G401 (cell line): ENCODE data around the gene GRK1. TPM values are rescaled to one million over a fixed set of nuclear protein-coding genes. Genes with fewer than 3 reads are reported as not detected.
"Not testable (repeated sequence)": the region's sequence is repeated elsewhere in the genome, so short reads cannot be mapped to it uniquely, and the experiment has no call there.

Source experiments
- DNase-seq: peaks from one replicate; pipeline ENCODE4 v3.0.0-alpha.2; 2015; ENCODE audit warnings: low spot score
- in situ Hi-C: cut with HindIII; loops from 2 replicates; pipeline ENCODE4 v1.10.0; 2016; ENCODE audit warnings: low sequenced_read_pairs, mixed read lengths
- total RNA-seq: library from RNA; depleted of rRNA; stranded (reverse); fragments of >200 nt; shearing (Covaris generic); gene quantifications from 2 replicates; pipeline ENCODE4 v1.2.3, GENCODE V29; 2014

GRK1 gene
- total RNA-seq, 1 experiment from 2014 or later = 0.07 TPM

DNA sequence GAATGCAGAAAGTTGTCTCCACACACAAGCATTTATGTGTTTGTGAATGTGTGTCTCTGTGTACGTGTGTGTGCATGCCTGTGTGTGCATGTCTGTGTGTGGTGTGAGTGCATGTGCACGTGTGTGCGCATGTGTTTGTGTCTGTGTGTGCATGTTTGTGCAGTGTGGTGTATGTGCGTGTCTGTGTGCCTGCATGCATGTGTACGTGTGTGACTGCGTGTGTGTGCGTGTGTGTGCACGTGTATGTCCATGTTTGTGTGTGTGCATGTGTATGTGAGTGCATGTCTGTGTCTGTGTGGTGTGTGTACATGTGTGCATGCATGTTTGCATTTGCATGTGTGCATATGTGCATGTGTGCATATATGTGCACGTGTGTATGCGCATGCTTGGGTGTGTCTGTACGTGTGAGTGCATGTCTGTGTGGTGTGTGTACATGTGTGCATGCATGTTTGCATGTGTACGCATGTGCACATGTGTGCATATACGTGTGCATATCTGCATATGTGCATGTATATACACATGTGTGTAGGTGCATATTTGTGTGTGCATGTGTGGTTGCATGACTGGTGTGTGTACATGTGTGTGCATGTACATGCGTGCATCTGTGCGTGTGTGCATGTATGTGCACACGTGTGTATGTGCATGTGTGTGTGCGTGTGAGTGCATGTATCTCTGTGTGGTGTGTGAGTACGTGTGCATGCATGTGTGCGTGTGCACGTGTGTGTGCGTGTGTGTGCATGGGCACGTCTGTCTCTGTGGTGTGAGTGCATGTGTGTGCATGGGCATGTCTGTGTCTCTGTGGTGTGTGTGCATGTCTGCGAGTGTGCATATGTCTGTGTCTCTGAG lies 83.8 kb downstream of the GRK1 start:
- DNase-seq = no peak
- in situ Hi-C loops = no loop called here

DNA sequence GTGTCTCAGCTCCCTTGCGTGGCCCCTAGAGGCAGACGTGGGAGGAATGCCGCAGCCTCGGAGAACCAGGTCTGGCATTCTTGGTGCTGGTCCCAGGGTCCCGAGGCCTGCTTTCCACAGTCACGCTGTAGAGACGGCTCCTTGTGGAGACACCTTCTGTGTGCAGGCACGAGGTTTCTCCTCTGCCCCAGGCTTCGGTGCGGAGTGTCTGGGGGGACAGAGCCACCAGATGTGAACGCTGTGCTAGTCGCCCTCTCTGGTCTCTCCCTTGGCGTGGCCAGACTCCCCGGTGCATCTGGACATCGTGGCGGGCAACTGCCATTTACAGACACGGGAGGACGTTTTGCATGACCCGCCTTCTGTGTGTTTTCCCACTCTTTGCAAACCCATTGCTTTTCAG lies 84.5 kb downstream of the GRK1 start:
- in situ Hi-C loops = no loop called here
- DNase-seq = no peak

- in situ Hi-C loops, DNase-seq: not testable (repeated sequence)
Observed at GRCh38 chr13:113752211-113752986, 85.4 kb downstream of the GRK1 start.

DNA sequence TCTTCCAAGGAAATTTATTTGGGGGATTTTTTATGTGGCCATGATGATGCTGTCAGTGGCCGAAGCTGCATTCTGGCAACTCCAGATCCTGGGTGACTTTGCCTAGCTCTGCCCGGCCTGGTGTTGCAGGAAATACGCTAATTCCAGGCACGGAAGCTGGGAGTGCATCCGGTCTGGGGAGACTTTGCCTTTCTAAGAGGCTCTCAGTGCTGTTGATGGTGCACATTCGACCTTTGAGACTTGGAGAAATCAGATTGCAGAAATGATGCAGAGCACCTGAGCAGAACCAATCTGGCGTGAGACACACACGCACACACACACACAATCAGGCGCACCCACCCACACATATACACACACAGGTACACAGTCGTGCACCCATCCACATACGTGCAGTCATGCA lies 86.2 kb downstream of the GRK1 start:
- in situ Hi-C loops = no loop called here

GRCh38 chr13:113754242-113754641 lies 87.2 kb downstream of the GRK1 start:
- no peak for DNase-seq
- in situ Hi-C loops = no loop called here

More for the DNA sequence above, 86.2 kb downstream of the GRK1 start:
- DNase-seq = no peak

- in situ Hi-C loops = no loop called here
- DNase-seq = no peak
Observed at GRCh38 chr13:113754691-113755090, 87.7 kb downstream of the GRK1 start.

- no peak for DNase-seq
- in situ Hi-C loops = no loop called here
Observed at GRCh38 chr13:113756441-113757097, 89.5 kb downstream of the GRK1 start.

DNA sequence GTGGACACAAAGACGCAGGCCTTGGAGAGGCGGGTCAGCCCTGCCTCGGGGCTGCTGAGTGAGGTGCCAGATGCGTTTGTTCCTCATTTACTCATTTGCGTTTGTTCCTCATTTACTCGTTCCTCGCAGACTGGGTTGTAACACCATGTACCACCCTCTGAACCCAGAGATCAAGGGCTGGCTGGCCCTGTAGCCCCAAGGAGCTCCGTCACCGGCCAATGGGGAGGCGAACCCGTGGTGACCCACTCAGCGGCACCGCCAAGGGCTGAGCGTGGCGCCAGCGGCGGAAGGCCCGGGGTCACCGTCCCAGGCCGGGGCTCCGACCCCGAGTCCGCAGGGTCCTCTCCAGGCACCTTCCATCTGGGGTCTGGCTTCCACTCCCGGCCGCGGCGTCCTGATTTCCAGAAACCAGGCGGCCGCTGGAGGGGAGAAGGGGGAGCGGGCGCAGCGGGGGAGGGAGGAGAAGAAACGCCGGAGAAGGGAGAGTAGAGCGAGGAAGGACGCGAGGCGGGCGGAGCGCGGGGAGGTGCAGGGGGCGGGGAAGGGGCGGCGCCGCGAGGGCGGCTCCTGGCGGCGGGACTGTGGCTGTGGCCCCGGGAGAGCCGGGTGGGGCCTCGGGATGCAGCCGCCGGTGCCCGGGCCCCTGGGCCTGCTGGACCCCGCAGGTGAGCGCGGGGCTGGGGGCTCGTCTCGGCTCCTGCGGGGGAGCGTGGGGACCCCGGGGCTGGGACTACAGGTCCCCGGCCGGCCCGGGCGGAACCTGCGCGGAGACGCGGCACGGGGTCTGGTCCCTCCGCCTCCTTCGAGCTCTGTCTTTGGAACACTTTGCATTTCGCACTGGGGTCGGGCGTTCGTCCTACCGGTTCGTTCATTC lies 91.9 kb downstream of the GRK1 start, which contains the start of gene TMEM255B:
Gene TMEM255B, plus strand, starts transcription at position 576 of the 874 bp plus-strand sequence. Its CDS starts 44 bp downstream, at position 620.
- in situ Hi-C loops = no loop called here

DNA sequence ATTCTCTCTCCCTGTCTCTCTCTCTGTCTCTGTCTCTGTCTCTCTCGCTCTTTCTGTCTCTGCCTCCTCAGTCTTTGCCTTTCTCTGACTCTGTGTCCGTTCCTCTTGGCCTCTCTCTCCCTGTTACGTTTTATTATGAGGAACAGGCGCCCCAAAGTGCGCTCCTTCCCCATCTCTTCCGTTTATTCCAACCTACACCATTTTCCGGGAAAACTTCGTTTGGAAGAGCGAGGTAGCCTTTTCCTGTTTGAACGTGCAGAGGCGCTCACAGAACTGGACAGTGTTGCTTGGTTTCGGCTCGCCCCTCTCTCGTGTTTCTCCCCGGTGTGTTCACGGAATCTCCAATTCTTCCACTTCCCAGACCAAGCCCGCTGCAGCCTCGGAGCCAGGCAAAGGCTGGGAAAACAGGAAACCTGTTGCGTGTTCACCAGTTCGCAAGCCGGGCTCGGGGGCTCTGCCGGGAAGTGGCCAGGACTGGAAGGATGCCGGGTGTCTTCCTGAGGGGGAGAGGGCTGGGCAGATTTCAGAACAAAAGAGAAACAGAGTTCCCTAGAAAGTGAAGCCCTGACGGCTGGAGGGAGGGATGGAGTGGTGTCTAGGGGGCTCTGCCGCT lies 92.6 kb downstream of the GRK1 start:
- in situ Hi-C loops = no loop called here

More for the DNA sequence above, 91.9 kb downstream of the GRK1 start, which contains the start of gene TMEM255B:
- peak; percentile 20 for DNase-seq

GRCh38 chr13:113761136-113761535 lies 94.1 kb downstream of the GRK1 start:
- in situ Hi-C loops = no loop called here
- DNase-seq = no peak

More for the DNA sequence above, 92.6 kb downstream of the GRK1 start:
- DNase-seq = peak; percentile 31

DNA sequence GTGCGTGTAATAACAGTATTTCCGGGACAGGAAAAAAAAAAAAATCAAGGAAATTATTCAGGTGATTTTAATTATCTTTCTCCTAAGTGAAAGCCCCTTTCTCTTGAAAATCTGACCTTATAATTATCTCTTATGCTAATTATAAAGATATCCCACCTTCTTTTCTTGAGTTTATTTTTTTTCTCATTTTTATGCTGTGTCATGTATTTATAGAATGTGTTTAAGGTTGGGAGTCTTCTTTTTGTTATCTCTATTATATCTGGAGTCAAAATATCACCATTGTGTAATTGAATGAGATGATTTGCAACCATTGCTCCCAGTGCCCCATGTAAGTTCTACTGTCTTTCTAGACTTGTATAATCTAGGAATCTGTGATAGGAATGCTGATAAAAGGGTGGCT lies 95.1 kb downstream of the GRK1 start:
- no peak for DNase-seq
- in situ Hi-C loops = no loop called here

GRCh38 chr13:113762538-113762937 lies 95.5 kb downstream of the GRK1 start:
- no peak for DNase-seq
- in situ Hi-C loops = no loop called here

GRCh38 chr13:113763254-113763653 lies 96.2 kb downstream of the GRK1 start:
- no peak for DNase-seq
- in situ Hi-C loops = no loop called here

DNA sequence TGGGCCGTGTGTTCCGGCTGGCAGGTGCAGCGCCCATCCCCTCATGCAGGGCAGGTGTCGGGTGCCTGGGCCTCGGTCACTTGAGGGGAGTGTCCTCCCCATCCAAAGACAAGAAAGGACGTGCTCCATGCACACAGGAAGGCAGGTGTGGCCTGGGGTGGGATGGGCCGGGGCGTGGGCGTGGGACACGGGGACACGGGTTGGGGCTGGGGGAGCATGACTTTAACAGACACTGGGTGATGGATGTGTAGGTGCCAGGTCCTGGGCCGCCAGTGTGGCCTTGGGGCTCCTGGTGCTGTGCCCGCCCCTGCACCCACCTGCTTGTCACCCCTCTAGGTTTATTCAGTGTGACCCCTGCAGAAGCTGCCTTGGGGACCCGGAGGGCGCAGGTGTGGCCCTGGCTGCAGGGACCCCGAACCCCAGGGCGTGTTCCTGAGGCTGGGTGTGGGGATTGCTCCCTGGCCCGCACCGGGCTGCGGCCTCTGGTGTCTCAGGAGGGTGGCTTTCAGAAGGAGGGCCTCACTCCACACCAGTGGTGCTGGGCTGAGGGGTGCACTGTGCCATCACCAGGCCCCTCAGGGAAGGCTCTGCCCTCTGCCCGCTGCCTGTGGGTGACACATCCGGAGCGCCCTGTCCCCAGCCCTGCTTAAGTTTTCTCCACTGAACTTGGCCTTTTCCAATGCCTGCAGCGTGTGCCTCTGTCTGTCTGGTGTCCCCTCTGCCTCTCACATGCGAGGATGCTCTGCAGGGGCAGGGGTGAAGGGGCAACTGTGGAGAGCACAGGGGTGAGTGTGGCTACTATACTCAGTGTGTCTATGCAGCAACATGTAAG lies 97.2 kb downstream of the GRK1 start:
- in situ Hi-C loops = no loop called here
- no peak for DNase-seq

DNA sequence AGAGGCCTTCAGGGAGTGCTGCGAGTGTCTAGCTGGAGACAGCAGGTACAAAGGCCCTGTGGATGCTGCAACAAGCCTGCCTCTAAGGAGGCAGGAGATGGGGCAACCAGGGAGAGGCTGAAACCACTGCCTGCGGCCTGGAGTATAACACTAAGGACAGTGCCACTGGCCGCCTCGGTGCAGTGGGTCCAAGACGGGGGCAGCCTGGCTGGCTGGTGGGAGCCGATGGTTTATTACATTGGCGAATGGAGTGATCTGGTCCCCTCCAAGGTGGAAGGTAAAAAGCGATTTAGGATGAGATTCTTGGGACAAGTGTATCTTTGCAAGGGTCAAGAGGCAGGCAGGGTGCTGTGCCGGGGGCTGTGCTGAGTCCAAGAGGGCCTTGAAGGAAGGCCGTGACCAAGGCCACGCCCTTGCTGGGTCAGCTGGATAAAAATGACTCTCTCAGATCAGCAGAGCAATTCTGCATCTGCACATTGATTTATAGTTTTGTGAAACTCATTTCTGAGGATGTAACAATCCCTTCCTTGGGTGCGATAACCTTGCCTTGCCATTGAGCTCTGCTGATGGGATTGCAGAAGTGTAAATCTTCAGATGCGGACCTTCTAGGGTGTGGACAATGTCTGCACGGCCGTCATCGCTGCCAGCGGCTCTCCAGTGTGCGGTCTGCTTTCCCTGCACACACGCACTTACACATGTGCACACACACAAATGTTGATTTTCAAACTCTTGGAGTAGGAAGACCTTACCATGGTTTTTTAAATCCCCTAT lies 98.0 kb downstream of the GRK1 start:
- no peak for DNase-seq
- in situ Hi-C loops = no loop called here

- no peak for DNase-seq
- in situ Hi-C loops = no loop called here
Observed at GRCh38 chr13:113765564-113765910, 98.5 kb downstream of the GRK1 start.
